Progenitor cell of endocrine pancreas (in vitro differentiated cells): ENCODE measurements around the gene SEPTIN8. TPM values are rescaled to one million over a fixed set of nuclear protein-coding genes. Genes with fewer than 3 reads are reported as not detected.

Source experiments
- DNase-seq: peaks from one replicate; pipeline ENCODE4 v3.0.0; 2021; ENCODE audit warnings: low spot score; ENCODE audit not compliant: unreplicated experiment
- H3K27ac Mint-ChIP-seq: 2 replicates; pipeline ENCODE4 v1.8.0; 2021; ENCODE audit warnings: mild to moderate bottlenecking, moderate library complexity, mixed read lengths
- H3K27me3 Mint-ChIP-seq: 2 replicates; pipeline ENCODE4 v1.8.0; 2021; ENCODE audit warnings: mixed read lengths
- H3K36me3 Mint-ChIP-seq: 2 replicates; pipeline ENCODE4 v1.8.0; 2022; ENCODE audit warnings: mixed read lengths; ENCODE audit not compliant: insufficient read depth
- H3K4me1 Mint-ChIP-seq: 2 replicates; pipeline ENCODE4 v1.8.0; 2021; ENCODE audit warnings: low read depth, mixed read lengths
- H3K4me3 Mint-ChIP-seq: 2 replicates; pipeline ENCODE4 v1.8.0; 2021; ENCODE audit warnings: low read depth, mild to moderate bottlenecking, moderate library complexity, mixed read lengths
- H3K9me3 Mint-ChIP-seq: 2 replicates; pipeline ENCODE4 v1.8.0; 2021; ENCODE audit warnings: low read depth, mixed read lengths
- CTCF ChIP-seq: fragments of 200-600 bp; sonication (generic); IDR thresholded peaks from one replicate; pipeline ENCODE4 v1.5.0; 2021; ENCODE audit warnings: antibody characterized with exemption, mild to moderate bottlenecking; ENCODE audit not compliant: unreplicated experiment
- total RNA-seq: library from RNA; stranded (reverse); gene quantifications from 2 replicates; pipeline ENCODE4 v1.2.1, GENCODE V29; 2021

Gene SEPTIN8
- total RNA-seq, 1 donor from 2014 or later = 67.2 TPM

GRCh38 chr5:132746592-132746953 lies 30.5 kb downstream of the SEPTIN8 start:
- Mint-ChIP-seq H3K4me1 (no peaks in the 10 kb centered on the region), H3K27me3 (peaks cover 68% of the 10 kb centered on the region), H3K4me3 (peak overlapping the region; percentile 56), H3K9me3 (no peaks in the 10 kb centered on the region), H3K27ac (no peak overlapping the region), H3K36me3 (no peaks in the 10 kb centered on the region)
- DNase-seq = no peak
- TF ChIP-seq CTCF = no peak

GRCh38 chr5:132744659-132745058 lies 32.4 kb downstream of the SEPTIN8 start:
- DNase-seq = no peak
- Mint-ChIP-seq H3K4me1 (no peaks in the 10 kb centered on the region), H3K9me3 (no peaks in the 10 kb centered on the region), H3K27me3 (peaks cover 59% of the 10 kb centered on the region), H3K36me3 (no peaks in the 10 kb centered on the region), H3K27ac (no peak overlapping the region), H3K4me3 (no peak overlapping the region)
- no peak for TF ChIP-seq CTCF

GRCh38 chr5:132742626-132743025 lies 34.4 kb downstream of the SEPTIN8 start:
- H3K4me1 Mint-ChIP-seq = no peaks in the 10 kb centered on the region
- no peak overlapping the region for H3K4me3 Mint-ChIP-seq
- no peaks in the 10 kb centered on the region for H3K36me3 Mint-ChIP-seq
- no peak for TF ChIP-seq CTCF
- H3K27me3 Mint-ChIP-seq = peaks cover 46% of the 10 kb centered on the region
- H3K27ac Mint-ChIP-seq = no peak overlapping the region
- no peaks in the 10 kb centered on the region for H3K9me3 Mint-ChIP-seq
- DNase-seq = no peak

- H3K4me1 Mint-ChIP-seq = no peaks in the 10 kb centered on the region
Observed at GRCh38 chr5:132742158-132742557, 34.9 kb downstream of the SEPTIN8 start.

GRCh38 chr5:132739232-132739631 lies 37.8 kb downstream of the SEPTIN8 start:
- no peak overlapping the region for H3K27ac Mint-ChIP-seq
- peaks cover 23% of the 10 kb centered on the region for H3K27me3 Mint-ChIP-seq
- no peaks in the 10 kb centered on the region for H3K9me3 Mint-ChIP-seq
- DNase-seq = no peak
- TF ChIP-seq CTCF = no peak
- H3K36me3 Mint-ChIP-seq = no peaks in the 10 kb centered on the region
- peaks cover 23% of the 10 kb centered on the region for H3K4me1 Mint-ChIP-seq
- no peak overlapping the region for H3K4me3 Mint-ChIP-seq

More at GRCh38 chr5:132742158-132742557, 34.9 kb downstream of the SEPTIN8 start:
- no peaks in the 10 kb centered on the region for H3K36me3 Mint-ChIP-seq
- H3K4me3 Mint-ChIP-seq = no peak overlapping the region
- H3K27me3 Mint-ChIP-seq = peaks cover 46% of the 10 kb centered on the region
- no peak for TF ChIP-seq CTCF
- no peak overlapping the region for H3K27ac Mint-ChIP-seq
- H3K9me3 Mint-ChIP-seq = no peaks in the 10 kb centered on the region
- no peak for DNase-seq
